GM19193 (cell line): Measurements from ENCODE around the gene FAM184B.

ENCODE experiments used
- POLR2A ChIP-seq: IDR thresholded peaks from 4 replicates; pipeline ENCODE4 v1.6.1; 2011; ENCODE audit not compliant: insufficient read depth, insufficient read length; ENCODE audit errors: extremely low read depth

Gene FAM184B

GRCh38 chr4:17788956-17789355 is 7.5 kb upstream of the FAM184B start:
- TF ChIP-seq POLR2A = no peak

DNA sequence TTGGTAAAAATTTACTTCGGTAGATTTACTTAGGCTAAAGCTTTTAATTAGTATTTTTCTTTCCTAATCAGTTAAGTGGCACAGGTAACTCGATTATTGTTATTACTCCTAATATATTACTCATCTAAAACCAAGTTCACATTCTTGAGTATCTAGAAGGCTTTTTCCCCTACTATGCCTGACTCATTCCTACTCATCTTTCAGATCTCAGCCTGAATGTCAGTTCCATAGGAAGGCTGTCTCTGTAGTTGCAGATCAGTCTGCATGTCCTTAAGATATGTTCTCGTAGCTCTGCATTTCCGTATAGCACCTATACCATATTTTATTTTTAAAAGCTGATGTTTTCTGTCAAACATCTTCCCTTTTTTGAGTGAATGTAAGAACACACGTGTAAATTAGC is 5.9 kb upstream of the FAM184B start:
- no peak for TF ChIP-seq POLR2A

GRCh38 chr4:17786567-17786966 is 5.1 kb upstream of the FAM184B start:
- no peak for TF ChIP-seq POLR2A

DNA sequence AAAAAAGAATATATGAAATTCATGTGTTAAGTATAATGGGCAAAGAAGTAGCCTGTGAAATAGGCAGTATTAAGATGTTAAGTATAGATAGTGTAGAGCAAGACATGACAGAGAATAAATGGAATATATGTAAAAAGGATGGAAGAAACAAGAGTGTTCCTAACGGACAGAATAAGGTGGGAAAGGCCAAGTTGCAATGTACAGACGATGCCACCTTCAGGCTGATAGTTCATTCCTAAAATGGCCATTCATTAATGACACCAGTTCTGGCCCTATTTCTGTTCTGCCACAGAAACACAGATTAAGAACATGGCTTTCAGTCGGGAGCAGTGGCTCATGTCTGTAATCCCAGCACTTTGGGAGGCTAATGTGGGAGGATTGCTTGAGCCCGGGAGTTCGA is 4.4 kb upstream of the FAM184B start:
- TF ChIP-seq POLR2A = no peak

DNA sequence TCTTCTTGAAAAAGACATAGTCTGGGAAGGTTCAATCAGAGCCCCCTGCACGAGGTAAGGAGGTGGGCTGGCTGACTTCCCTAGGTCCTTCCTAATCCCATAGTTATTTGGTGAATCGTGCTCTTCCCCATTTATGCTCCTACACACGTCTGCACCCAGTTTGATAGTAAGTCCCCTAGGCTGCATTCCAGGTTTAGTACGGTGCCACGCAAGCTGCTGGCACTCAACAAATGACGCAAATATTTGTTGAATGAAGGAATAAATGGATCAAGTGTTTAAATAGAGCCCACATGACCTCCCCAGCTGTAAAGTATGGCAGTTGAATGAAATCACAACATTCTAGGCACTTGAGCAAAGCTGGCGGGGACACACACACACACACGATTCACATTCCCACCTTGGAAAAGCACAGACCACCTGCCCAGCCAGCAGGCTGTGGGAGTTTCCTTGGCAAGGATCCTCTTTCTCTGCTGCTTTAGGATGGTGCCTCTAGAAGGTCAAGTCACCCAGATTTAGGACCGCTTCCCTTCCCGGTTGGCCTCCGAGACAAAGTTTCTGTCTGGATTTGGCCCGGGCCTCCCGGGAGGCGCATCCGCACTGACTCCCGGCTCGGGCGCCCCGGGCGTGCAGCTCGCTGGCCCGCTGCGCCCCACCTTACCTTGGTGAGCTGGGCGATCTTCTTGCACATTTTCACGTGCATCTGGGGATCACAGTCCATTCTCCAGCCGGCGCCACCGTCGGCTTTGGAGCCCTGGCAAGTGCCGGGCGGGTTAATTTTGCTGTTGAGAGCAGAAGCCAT is 721 bp downstream of the FAM184B start:
- TF ChIP-seq POLR2A = no peak

GRCh38 chr4:17778431-17778830 is 3.0 kb downstream of the FAM184B start:
- no peak for TF ChIP-seq POLR2A

DNA sequence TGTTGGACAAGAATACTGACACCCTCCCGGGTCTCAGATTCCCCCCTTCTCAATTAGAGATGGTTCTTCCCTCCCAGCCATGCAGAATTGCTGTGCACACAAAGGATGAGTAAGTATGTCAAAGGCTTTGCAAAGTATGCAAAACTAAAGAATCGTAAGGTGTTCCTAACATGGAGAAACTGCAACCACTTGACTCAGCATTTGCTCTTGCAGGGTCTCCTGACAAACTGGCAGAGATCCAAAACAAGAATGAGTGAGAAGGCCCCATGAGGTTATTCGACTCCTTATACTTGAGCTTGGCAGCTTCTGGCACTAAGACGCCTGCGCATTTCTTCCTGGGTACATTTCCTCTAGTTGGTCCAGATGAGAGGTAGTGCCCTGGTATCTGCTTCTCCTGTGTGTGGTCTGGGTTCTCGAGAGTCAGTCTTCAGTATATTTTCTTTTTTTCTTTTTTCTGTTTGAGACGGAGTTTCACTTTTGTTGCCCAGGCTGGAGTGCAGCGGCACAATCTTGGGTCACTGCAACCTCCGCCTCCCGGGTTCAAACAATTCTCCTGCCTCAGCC is 8.2 kb downstream of the FAM184B start:
- TF ChIP-seq POLR2A = no peak

DNA sequence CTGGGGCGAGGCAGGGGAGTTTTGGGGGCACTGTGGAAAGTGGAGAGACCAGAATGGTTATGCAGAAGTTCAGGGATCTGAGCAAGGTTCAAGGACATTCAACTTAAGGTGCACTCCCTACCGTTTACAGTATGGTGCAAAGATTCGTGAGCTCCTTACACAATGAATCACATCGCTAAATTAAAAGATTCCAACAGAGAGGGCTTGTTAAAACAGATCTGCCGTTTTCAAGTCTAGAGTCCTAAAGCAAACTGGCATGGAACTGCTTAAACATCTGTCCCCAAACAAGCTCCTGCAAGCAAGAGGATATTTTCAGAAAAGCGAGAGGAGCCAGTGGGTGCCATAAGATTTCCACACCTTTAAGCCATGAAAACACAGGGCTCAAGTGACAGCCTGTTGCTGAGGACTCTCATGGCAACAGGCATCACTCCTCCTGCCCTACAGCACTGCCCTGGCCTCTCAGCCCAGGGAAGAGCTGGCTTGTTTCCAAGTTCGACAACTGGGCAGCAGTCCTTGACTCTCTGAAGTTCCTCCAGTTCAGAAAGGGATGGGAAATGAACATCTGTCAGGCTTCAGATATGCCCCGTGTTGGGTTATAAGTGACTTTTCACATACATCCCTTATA is 10.0 kb downstream of the FAM184B start:
- no peak for TF ChIP-seq POLR2A

DNA sequence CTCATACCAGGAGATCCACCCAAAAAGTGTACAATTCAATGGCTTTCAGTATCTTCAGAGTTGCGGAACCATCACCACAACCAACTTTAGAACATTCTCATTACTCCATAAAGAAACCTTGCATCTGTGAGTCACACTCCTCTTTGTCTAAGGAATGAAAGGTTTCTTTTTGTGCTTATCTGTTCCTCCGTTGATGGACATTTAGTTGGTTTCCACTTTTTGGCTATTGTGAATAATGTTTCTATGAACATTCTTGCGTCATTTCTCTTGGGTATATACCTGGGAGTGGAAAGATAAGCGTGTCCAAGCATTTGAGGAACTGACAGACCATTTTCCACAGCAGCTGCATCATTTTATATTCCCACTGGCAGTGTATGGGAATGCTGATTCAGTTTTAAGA is 10.6 kb downstream of the FAM184B start:
- TF ChIP-seq POLR2A = no peak

DNA sequence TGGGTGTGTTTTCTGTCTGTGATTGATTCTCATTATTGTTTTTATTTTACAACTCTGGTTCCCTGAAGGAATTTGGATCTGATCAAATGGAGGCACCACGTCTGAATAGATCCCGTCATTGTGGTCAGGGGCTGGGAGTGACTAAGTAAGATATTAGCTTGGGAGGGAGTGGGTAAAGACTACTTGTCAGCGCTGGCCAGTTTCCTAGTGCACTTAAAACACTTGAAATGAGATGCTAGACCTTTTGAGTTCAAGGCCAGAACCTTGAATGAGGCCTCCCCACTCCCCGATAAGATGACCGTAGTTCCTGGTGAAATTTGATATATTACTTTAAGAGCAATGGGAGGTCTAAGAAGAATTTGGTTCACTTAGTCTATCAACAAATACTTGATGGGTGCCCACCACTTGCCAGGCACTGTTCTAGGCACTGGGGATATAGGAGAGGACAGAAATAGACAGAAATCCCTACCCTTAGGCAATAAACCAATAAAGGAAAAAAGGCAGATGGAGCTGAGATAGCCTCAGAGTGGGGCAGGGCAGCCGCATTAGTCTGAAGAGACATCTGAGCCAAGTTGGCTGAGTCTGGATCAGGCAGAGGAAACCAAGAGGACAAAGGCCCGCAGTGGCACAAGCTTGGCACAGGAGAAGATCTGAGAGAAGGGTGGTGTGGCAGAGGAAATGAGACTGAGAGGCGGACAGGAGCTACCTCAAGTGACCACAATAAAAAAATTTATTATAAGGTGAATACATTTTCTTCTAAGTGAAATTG is 11.8 kb downstream of the FAM184B start:
- no peak for TF ChIP-seq POLR2A

GRCh38 chr4:17766826-17767458 is 14.5 kb downstream of the FAM184B start:
- TF ChIP-seq POLR2A = no peak

GRCh38 chr4:17765514-17766286 is 15.7 kb downstream of the FAM184B start:
- no peak for TF ChIP-seq POLR2A

DNA sequence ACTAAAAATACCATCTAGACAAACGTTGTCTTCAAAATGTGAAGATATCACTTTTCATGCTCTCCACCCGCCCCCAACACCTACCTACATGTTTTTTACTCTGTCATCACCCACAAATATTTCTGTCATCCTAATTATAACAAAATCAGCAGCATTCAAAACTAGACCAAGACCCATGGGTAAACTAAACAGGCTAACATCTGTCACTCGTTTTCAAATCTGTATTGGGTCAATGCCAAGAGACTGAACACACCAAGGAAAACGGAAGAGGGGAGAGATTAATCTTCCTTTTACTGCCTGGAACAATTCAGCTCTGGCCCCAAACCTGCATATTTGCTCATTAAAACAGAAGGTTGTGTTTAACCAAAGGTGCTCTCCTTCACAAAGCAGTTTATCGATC is 17.5 kb downstream of the FAM184B start:
- no peak for TF ChIP-seq POLR2A

GRCh38 chr4:17763416-17763815 is 18.0 kb downstream of the FAM184B start:
- no peak for TF ChIP-seq POLR2A
